ENCODE measurements around the gene DCLK1. TPM values are rescaled to one million over a fixed set of nuclear protein-coding genes. Genes with fewer than 3 reads are reported as not detected.

Gene DCLK1
- total RNA-seq, 1 experiment from 2014 or later = 36.2 TPM

DNA sequence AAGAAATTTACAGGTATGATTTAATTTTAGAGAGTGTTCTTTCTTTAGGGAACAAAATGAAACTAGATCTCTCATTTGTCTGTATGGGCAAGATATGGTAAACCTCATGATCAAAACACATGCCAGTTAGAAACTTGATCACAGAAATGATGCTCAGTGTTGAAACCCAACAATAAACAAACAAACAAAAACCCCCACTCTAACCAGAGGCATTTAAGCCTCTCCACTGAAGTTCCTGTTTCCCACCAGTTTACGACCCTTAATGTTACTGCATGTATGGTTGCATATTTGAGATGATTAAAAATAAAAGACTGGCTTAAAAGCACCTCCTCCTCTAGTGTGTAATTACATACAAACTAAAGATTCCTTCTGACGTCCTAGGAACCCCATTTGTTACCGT, 361.4 kb downstream of the DCLK1 start:
- H3K27me3 Mint-ChIP-seq (ENCODE audit: low read depth) = no peaks in the 10 kb centered on the region
- no peaks in the 10 kb centered on the region for H3K4me1 ChIP-seq (ENCODE audit: insufficient read depth, low read length)
- no peak overlapping the region for H2BK120ac ChIP-seq (ENCODE audit: low read depth, low read length, poor library complexity, severe bottlenecking)
- H2BK5ac ChIP-seq (ENCODE audit: insufficient read length, low read length) = no peak overlapping the region
- DNase-seq = no peak
- H3K27ac ChIP-seq (ENCODE audit: insufficient read length, low read depth, low read length) = no peak overlapping the region
- no peak overlapping the region for H4K8ac ChIP-seq (replicated peaks; ENCODE audit: insufficient read length, low read depth, low read length)
- H3K9me3 ChIP-seq (ENCODE audit: control insufficient read depth, low read depth, low read length) = no peaks in the 10 kb centered on the region
- peaks cover 5 to 8% of the 10 kb centered on the region in 2 experiments; a peak in 3 of 4 replicates for H3K4me1 Mint-ChIP-seq
- no peaks in the 10 kb centered on the region for H4K20me1 ChIP-seq (ENCODE audit: control insufficient read depth, insufficient read depth, insufficient read length)
- H4K5ac ChIP-seq (ENCODE audit: insufficient read length, low read depth, low read length) = no peak overlapping the region
- H3K56ac ChIP-seq (ENCODE audit: insufficient read length, low read depth, low read length) = no peak overlapping the region
- H2BK12ac ChIP-seq (ENCODE audit: insufficient read length, low read depth, low read length) = no peak overlapping the region
- WGBS (ENCODE audit: extremely low coverage, insufficient read length, low lambda C conversion rate) = no CpG with 5 or more reads among the region's 3 CpGs
- H2BK15ac ChIP-seq (ENCODE audit: low read depth, low read length) = no peak overlapping the region
- H2BK20ac ChIP-seq (ENCODE audit: low read depth, low read length, poor library complexity, severe bottlenecking) = no peak overlapping the region
- no peak overlapping the region for H3K23ac ChIP-seq (ENCODE audit: insufficient read length, low read depth, low read length)
- H3K9me3 Mint-ChIP-seq = no peaks in the 10 kb centered on the region; a peak in 1 of 5 replicates
- no peak overlapping the region for H3K14ac ChIP-seq (ENCODE audit: insufficient read depth, low read length)
- H3K23me2 ChIP-seq (ENCODE audit: insufficient read length, low read depth, low read length, poor library complexity, severe bottlenecking) = no peaks in the 10 kb centered on the region
- no peak overlapping the region for H3K9ac ChIP-seq (ENCODE audit: extremely low read depth, insufficient read length, low read length)
- H3K79me1 ChIP-seq (ENCODE audit: insufficient read depth, low read depth, low read length, poor library complexity, severe bottlenecking) = no peaks in the 10 kb centered on the region
- H2AFZ ChIP-seq (ENCODE audit: low read length) = no peak overlapping the region
- H3K4me2 ChIP-seq (ENCODE audit: insufficient read depth, insufficient read length, low read length) = no peak overlapping the region
- no peak overlapping the region for H3K18ac ChIP-seq (ENCODE audit: insufficient read length, low read depth, low read length)
- no peak overlapping the region for H3K4ac ChIP-seq (ENCODE audit: low read depth, low read length)
- TF ChIP-seq, protein P1, sequence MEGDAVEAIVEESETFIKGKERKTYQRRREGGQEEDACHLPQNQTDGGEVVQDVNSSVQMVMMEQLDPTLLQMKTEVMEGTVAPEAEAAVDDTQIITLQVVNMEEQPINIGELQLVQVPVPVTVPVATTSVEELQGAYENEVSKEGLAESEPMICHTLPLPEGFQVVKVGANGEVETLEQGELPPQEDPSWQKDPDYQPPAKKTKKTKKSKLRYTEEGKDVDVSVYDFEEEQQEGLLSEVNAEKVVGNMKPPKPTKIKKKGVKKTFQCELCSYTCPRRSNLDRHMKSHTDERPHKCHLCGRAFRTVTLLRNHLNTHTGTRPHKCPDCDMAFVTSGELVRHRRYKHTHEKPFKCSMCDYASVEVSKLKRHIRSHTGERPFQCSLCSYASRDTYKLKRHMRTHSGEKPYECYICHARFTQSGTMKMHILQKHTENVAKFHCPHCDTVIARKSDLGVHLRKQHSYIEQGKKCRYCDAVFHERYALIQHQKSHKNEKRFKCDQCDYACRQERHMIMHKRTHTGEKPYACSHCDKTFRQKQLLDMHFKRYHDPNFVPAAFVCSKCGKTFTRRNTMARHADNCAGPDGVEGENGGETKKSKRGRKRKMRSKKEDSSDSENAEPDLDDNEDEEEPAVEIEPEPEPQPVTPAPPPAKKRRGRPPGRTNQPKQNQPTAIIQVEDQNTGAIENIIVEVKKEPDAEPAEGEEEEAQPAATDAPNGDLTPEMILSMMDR (conservative IDR thresholded peaks at IDR 0.05) = no peak
- H3K27me3 ChIP-seq (ENCODE audit: insufficient read depth, low read length) = no peaks in the 10 kb centered on the region
- H3T11ph ChIP-seq (ENCODE audit: low read length) = no peak overlapping the region
- no peak overlapping the region for H4K91ac ChIP-seq (ENCODE audit: insufficient read length, low read depth, low read length)
- H3K4me3 Mint-ChIP-seq = no peak overlapping the region
- no peaks in the 10 kb centered on the region for H3K79me2 ChIP-seq (ENCODE audit: insufficient read depth, low read length)
- no peak overlapping the region for H2AK5ac ChIP-seq (ENCODE audit: insufficient read length, low read length)
- no peak overlapping the region for H3K27ac Mint-ChIP-seq
- no peaks in the 10 kb centered on the region for H3K36me3 Mint-ChIP-seq (ENCODE audit: insufficient read depth in 1 of 3, low read depth in 3 of 3)
